Measurements from ENCODE around the gene RNU4-1. TPM values are rescaled to one million over a fixed set of nuclear protein-coding genes. Genes with fewer than 3 reads are reported as not detected.

Gene RNU4-1
- total RNA-seq, 1 experiment from 2014 or later: 2,323 TPM

GRCh38 chr12:120286768-120287490 lies 6.1 kb downstream of the RNU4-1 start:
- Histone ChIP-seq H2AFZ (ENCODE audit: low read depth, low read length, poor library complexity, severe bottlenecking) (no peak overlapping the region), H3K36me3 (ENCODE audit: control insufficient read depth in 1 of 2, insufficient read depth in 2 of 2, low read length in 2 of 2) (no peaks in the 10 kb centered on the region), H3K27ac (ENCODE audit: low read depth, low read length) (no peak overlapping the region), H3K9ac (ENCODE audit: low read length) (no peak overlapping the region), H3K4me1 (ENCODE audit: control insufficient read depth in 1 of 2, insufficient read depth in 2 of 2, low read length in 2 of 2) (peaks cover 13 to 35% of the 10 kb centered on the region in 2 experiments), H4K20me1 (ENCODE audit: insufficient read depth) (no peaks in the 10 kb centered on the region), H3K4me3 (replicated peaks in 1 of 2; ENCODE audit: low read depth in 1 of 2, low read length in 2 of 2) (no peak overlapping the region), H3K9me3 (ENCODE audit: control insufficient read depth in 1 of 2, insufficient read depth in 1 of 2, low read depth in 1 of 2, low read length in 2 of 2) (no peaks in the 10 kb centered on the region), H3K27me3 (ENCODE audit: insufficient read depth, low read length) (no peaks in the 10 kb centered on the region), H3K79me2 (ENCODE audit: insufficient read depth, low read length) (no peaks in the 10 kb centered on the region), H3K9me2 (ENCODE audit: insufficient read depth) (no peaks in the 10 kb centered on the region), H3K4me2 (ENCODE audit: low read length) (peak overlapping the region; percentile 19)
- no peak for TF ChIP-seq YY1 (IDR thresholded peaks at IDR 0.05; ENCODE audit: extremely low read depth, insufficient replicate concordance, low read depth, low read length)
- TF ChIP-seq ZBTB33 (IDR thresholded peaks at IDR 0.05; ENCODE audit: extremely low read depth, insufficient replicate concordance, low read length): no peak
- TF ChIP-seq FOSL1 (IDR thresholded peaks at IDR 0.05; ENCODE audit: low read depth): no peak
- no peak for TF ChIP-seq POLR2A (IDR thresholded peaks at IDR 0.05; ENCODE audit: borderline replicate concordance, extremely low read depth, insufficient read depth, insufficient read length)
- TF ChIP-seq SRF (IDR thresholded peaks at IDR 0.05; ENCODE audit: low read depth): no peak
- no peak for TF ChIP-seq JUND (IDR thresholded peaks at IDR 0.05)
- TF ChIP-seq, protein P1, sequence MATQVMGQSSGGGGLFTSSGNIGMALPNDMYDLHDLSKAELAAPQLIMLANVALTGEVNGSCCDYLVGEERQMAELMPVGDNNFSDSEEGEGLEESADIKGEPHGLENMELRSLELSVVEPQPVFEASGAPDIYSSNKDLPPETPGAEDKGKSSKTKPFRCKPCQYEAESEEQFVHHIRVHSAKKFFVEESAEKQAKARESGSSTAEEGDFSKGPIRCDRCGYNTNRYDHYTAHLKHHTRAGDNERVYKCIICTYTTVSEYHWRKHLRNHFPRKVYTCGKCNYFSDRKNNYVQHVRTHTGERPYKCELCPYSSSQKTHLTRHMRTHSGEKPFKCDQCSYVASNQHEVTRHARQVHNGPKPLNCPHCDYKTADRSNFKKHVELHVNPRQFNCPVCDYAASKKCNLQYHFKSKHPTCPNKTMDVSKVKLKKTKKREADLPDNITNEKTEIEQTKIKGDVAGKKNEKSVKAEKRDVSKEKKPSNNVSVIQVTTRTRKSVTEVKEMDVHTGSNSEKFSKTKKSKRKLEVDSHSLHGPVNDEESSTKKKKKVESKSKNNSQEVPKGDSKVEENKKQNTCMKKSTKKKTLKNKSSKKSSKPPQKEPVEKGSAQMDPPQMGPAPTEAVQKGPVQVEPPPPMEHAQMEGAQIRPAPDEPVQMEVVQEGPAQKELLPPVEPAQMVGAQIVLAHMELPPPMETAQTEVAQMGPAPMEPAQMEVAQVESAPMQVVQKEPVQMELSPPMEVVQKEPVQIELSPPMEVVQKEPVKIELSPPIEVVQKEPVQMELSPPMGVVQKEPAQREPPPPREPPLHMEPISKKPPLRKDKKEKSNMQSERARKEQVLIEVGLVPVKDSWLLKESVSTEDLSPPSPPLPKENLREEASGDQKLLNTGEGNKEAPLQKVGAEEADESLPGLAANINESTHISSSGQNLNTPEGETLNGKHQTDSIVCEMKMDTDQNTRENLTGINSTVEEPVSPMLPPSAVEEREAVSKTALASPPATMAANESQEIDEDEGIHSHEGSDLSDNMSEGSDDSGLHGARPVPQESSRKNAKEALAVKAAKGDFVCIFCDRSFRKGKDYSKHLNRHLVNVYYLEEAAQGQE (IDR thresholded peaks at IDR 0.05; ENCODE audit: low read depth): no peak
- no peak for TF ChIP-seq ELF1 (IDR thresholded peaks at IDR 0.05; ENCODE audit: borderline replicate concordance, low read depth)
- TF ChIP-seq TCF7L2 (IDR thresholded peaks at IDR 0.05; ENCODE audit: borderline replicate concordance, extremely low read depth, insufficient read depth, insufficient read length): no peak
- TF ChIP-seq ZNF274 (IDR thresholded peaks at IDR 0.05; ENCODE audit: low read depth, low read length): no peak
- TF ChIP-seq CTCF (IDR thresholded peaks at IDR 0.05 in 2 of 3, conservative IDR thresholded peaks at IDR 0.05 in 1 of 3; ENCODE audit: borderline replicate concordance in 1 of 3, insufficient read depth in 1 of 3, low read depth in 2 of 3, low read length in 2 of 3): no peak
- no peak for TF ChIP-seq RAD21 (IDR thresholded peaks at IDR 0.05; ENCODE audit: low read depth)
- no peak for TF ChIP-seq EZH2 (IDR thresholded peaks at IDR 0.05)
- TF ChIP-seq ATF3 (IDR thresholded peaks at IDR 0.05): no peak
- TF ChIP-seq CEBPB (IDR thresholded peaks at IDR 0.05; ENCODE audit: low read depth): no peak
- no peak for TF ChIP-seq EZH2phosphoT487 (IDR thresholded peaks at IDR 0.05; ENCODE audit: borderline replicate concordance)
- TF ChIP-seq SP1 (IDR thresholded peaks at IDR 0.05; ENCODE audit: low read depth): no peak
- TF ChIP-seq EGR1 (IDR thresholded peaks at IDR 0.05; ENCODE audit: low read depth): no peak
- ChIA-PET CTCF (interaction anchor here (1.3 to 2.9 kb wide), 3 partner anchors 21 to 86 kb away, joined by 3 to 13 read pairs (median 3); partner anchors contain the start of genes PXN and RPLP0), POLR2A (interaction anchor here (0.6 to 2.1 kb wide), 5 partner anchors 20 to 86 kb away, joined by 3 to 12 read pairs (median 7); partner anchors contain the start of genes PXN and RPLP0), RAD21 (ENCODE audit: low non-redundant PET in 1 of 2, low total read pairs in 2 of 2, uncharacterized antibody in 2 of 2, unreplicated experiment in 2 of 2) (no interaction called here)
- intact Hi-C loops (cut with micrococcal nuclease): no loop called here
- no TSS peak for BruUV-seq (replicated peaks)
- DNase-seq (ENCODE audit: low read depth, low spot score) (no peak), ATAC-seq (no peak)
